Liver (tissue), 3 donors: ENCODE data around the gene FBXO47.
"Not testable (repeated sequence)": the region's sequence is repeated elsewhere in the genome, so short reads cannot be mapped to it uniquely, and the experiment has no call there.

Experiments used
- FOXA2 ChIP-seq: IDR thresholded peaks from 2 replicates; pipeline ENCODE4 v1.6.1; 2016; ENCODE audit warnings: antibody characterized with exemption
- HNF4A ChIP-seq, 2 donors: conservative IDR thresholded peaks; 2 replicates each; pipeline ENCODE4 v1.6.1; 2016; ENCODE audit warnings: antibody characterized with exemption in 2 of 2, mild to moderate bottlenecking in 2 of 2
- HNF4G ChIP-seq: IDR thresholded peaks from 2 replicates; pipeline ENCODE4 v1.6.1; 2016; ENCODE audit warnings: antibody characterized with exemption
- JUND ChIP-seq, 2 donors: IDR thresholded peaks; 2 replicates each; pipeline ENCODE4 v1.6.1; 2016; ENCODE audit warnings: antibody characterized with exemption in 2 of 2
- SP1 ChIP-seq: IDR thresholded peaks from 2 replicates; pipeline ENCODE4 v1.6.1; 2018; ENCODE audit warnings: antibody characterized with exemption, mild to moderate bottlenecking
- TAF1 ChIP-seq: conservative IDR thresholded peaks from 2 replicates; pipeline ENCODE4 v1.6.1; 2016; ENCODE audit warnings: antibody characterized with exemption, mild to moderate bottlenecking
- TF ChIP-seq, protein P1 (sequence below): fragments of 150-350 bp; IDR thresholded peaks from 2 replicates; pipeline ENCODE4 v1.5.1; 2017; ENCODE audit warnings: improper control_type of control experiment, low read depth, low read length; ENCODE audit not compliant: missing input control
- TF ChIP-seq, protein P2 (sequence below): IDR thresholded peaks from 2 replicates; pipeline ENCODE4 v1.6.1; 2016; ENCODE audit warnings: antibody characterized with exemption
- TF ChIP-seq, protein P3 (sequence below): IDR thresholded peaks from 2 replicates; pipeline ENCODE4 v1.6.1; 2016; ENCODE audit warnings: antibody characterized with exemption, mild to moderate bottlenecking
- donor health status: healthy.
- donor health status: healthy.

DNA sequence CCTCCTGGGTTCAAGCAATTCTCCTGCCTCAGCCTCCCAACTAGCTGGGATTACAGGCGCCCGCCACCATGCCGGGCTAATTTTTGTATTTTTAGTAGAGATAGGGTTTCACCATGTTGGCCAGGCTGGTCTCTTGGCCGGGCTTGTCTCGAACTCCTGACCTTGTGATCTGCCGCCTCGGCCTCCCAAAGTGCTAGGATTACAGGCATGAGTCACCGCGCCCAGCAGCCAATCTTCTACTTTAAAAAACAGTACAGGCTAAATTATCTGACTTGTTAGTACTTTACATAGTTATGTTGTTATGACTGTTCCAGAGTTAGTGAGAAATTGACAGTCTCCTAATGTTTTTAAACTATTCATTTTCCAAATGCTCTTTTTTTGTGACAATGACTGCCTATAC, 33.2 kb downstream of the FBXO47 start:
- TF ChIP-seq, protein P1, sequence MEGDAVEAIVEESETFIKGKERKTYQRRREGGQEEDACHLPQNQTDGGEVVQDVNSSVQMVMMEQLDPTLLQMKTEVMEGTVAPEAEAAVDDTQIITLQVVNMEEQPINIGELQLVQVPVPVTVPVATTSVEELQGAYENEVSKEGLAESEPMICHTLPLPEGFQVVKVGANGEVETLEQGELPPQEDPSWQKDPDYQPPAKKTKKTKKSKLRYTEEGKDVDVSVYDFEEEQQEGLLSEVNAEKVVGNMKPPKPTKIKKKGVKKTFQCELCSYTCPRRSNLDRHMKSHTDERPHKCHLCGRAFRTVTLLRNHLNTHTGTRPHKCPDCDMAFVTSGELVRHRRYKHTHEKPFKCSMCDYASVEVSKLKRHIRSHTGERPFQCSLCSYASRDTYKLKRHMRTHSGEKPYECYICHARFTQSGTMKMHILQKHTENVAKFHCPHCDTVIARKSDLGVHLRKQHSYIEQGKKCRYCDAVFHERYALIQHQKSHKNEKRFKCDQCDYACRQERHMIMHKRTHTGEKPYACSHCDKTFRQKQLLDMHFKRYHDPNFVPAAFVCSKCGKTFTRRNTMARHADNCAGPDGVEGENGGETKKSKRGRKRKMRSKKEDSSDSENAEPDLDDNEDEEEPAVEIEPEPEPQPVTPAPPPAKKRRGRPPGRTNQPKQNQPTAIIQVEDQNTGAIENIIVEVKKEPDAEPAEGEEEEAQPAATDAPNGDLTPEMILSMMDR: not testable (repeated sequence)
- TF ChIP-seq HNF4A (conservative IDR thresholded peaks at IDR 0.05); JUND (IDR thresholded peaks at IDR 0.05); HNF4G; TAF1; FOXA2; SP1: not testable (repeated sequence)
- TF ChIP-seq, protein P2, sequence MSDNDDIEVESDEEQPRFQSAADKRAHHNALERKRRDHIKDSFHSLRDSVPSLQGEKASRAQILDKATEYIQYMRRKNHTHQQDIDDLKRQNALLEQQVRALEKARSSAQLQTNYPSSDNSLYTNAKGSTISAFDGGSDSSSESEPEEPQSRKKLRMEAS: not testable (repeated sequence)
- TF ChIP-seq, protein P3, sequence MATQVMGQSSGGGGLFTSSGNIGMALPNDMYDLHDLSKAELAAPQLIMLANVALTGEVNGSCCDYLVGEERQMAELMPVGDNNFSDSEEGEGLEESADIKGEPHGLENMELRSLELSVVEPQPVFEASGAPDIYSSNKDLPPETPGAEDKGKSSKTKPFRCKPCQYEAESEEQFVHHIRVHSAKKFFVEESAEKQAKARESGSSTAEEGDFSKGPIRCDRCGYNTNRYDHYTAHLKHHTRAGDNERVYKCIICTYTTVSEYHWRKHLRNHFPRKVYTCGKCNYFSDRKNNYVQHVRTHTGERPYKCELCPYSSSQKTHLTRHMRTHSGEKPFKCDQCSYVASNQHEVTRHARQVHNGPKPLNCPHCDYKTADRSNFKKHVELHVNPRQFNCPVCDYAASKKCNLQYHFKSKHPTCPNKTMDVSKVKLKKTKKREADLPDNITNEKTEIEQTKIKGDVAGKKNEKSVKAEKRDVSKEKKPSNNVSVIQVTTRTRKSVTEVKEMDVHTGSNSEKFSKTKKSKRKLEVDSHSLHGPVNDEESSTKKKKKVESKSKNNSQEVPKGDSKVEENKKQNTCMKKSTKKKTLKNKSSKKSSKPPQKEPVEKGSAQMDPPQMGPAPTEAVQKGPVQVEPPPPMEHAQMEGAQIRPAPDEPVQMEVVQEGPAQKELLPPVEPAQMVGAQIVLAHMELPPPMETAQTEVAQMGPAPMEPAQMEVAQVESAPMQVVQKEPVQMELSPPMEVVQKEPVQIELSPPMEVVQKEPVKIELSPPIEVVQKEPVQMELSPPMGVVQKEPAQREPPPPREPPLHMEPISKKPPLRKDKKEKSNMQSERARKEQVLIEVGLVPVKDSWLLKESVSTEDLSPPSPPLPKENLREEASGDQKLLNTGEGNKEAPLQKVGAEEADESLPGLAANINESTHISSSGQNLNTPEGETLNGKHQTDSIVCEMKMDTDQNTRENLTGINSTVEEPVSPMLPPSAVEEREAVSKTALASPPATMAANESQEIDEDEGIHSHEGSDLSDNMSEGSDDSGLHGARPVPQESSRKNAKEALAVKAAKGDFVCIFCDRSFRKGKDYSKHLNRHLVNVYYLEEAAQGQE: not testable (repeated sequence)
